ENCODE data around the gene PRELP. TPM values are rescaled to one million over a fixed set of nuclear protein-coding genes. Genes with fewer than 3 reads are reported as not detected.

Gene PRELP
- total and polyA plus RNA-seq, 2 of the 8 experiments (the other 6 are each of a cell fraction or from before 2014, with no cell fraction given), result 0.13 to 0.23 TPM

- 93% methylated on average over 11 of the region's 11 CpGs; no CpG with 5 or more reads in 1 of the 2 experiments for WGBS, 2 experiments (ENCODE audit: extremely low coverage in 1 of 2, insufficient coverage in 1 of 2, insufficient read length in 1 of 2, insufficient replicate concordance in 2 of 2, low coverage in 1 of 2, low lambda C conversion rate in 2 of 2, missing lambda C conversion rate in 1 of 2)
- Histone ChIP-seq H3K4me1 (replicated peaks in 1 of 4; ENCODE audit: control insufficient read depth in 3 of 4, insufficient read depth in 4 of 4, low read length in 3 of 4) (no peaks in the 10 kb centered on the region), H4K8ac (ENCODE audit: extremely low read depth, insufficient read depth, low read length) (no peak overlapping the region), H3K36me3 (ENCODE audit: control insufficient read depth in 2 of 4, insufficient read depth in 4 of 4, low read length in 3 of 4) (no peaks in the 10 kb centered on the region), H3K79me2 (ENCODE audit: control insufficient read depth in 1 of 2, insufficient read depth in 2 of 2, low read length in 2 of 2) (no peaks in the 10 kb centered on the region), H3K14ac (ENCODE audit: insufficient read length) (no peak overlapping the region), H2AK5ac (ENCODE audit: low read depth, low read length) (no peak overlapping the region), H2BK15ac (ENCODE audit: low read length) (no peak overlapping the region), H4K91ac (replicated peaks; ENCODE audit: insufficient read length, low read length) (no peak overlapping the region), H2BK20ac (ENCODE audit: low read length) (no peak overlapping the region), H2BK5ac (ENCODE audit: low read depth, low read length) (no peak overlapping the region), H3K79me1 (ENCODE audit: low read depth, low read length) (no peaks in the 10 kb centered on the region), H4K20me1 (replicated peaks in 1 of 2; ENCODE audit: control insufficient read depth in 1 of 2, insufficient read depth in 2 of 2, low read length in 2 of 2) (no peaks in the 10 kb centered on the region), H4K5ac (ENCODE audit: insufficient read length, low read depth, low read length) (no peak overlapping the region), H2BK120ac (replicated peaks; ENCODE audit: low read depth, low read length) (no peak overlapping the region), H3K4me2 (ENCODE audit: insufficient read depth in 1 of 2, low read depth in 2 of 2, low read length in 2 of 2) (no peak overlapping the region), H2BK12ac (ENCODE audit: low read depth, low read length) (no peak overlapping the region), H3K27me3 (replicated peaks in 1 of 4; ENCODE audit: control insufficient read depth in 3 of 4, extremely low read depth in 1 of 4, insufficient read depth in 3 of 4, low read length in 3 of 4) (no peaks in the 10 kb centered on the region), H3K27ac (ENCODE audit: low read depth, low read length) (no peak overlapping the region), H3K9ac (replicated peaks in 1 of 4; ENCODE audit: extremely low read depth in 1 of 4, low read depth in 3 of 4, low read length in 3 of 4) (no peak overlapping the region), H3K23me2 (ENCODE audit: low read depth, low read length) (no peaks in the 10 kb centered on the region), H3K4ac (replicated peaks; ENCODE audit: insufficient read length, low read depth, low read length) (no peak overlapping the region), H3K56ac (replicated peaks; ENCODE audit: insufficient read length, low read depth, low read length) (no peak overlapping the region), H2AFZ (ENCODE audit: low read length) (no peak overlapping the region), H3K23ac (ENCODE audit: insufficient read length) (no peak overlapping the region), H3K18ac (ENCODE audit: extremely low read depth, low read length) (no peak overlapping the region), H3K9me3 (ENCODE audit: insufficient read depth in 2 of 2, low read depth in 1 of 2, low read length in 1 of 2) (no peaks in the 10 kb centered on the region), H3K4me3 (ENCODE audit: extremely low read depth in 1 of 4, insufficient read depth in 2 of 4, low read depth in 3 of 4, low read length in 4 of 4) (no peak overlapping the region)
- no peak for DNase-seq (ENCODE audit: low read depth in 1 of 2, low spot score in 2 of 2)
- FAIRE-seq, result no peak
- ChIA-PET POLR2A (ENCODE audit: partially characterized antibody) (no interaction called here), CTCF (ENCODE audit: partially characterized antibody) (interaction anchor here (0.8 to 0.9 kb wide), 4 partner anchors 18 to 130 kb away, joined by 3 read pairs; no protein-coding TSS in a partner anchor)
- TF ChIP-seq POLR2AphosphoS5 (IDR thresholded peaks at IDR 0.05; ENCODE audit: low read depth, low read length) (no peak), NANOG (IDR thresholded peaks at IDR 0.05; ENCODE audit: insufficient read depth, low read depth, low read length, poor library complexity, severe bottlenecking) (no peak), POLR2A (IDR thresholded peaks at IDR 0.05; ENCODE audit: control extremely low read depth in 1 of 2, low read depth in 2 of 2, low read length in 2 of 2) (no peak), BACH1 (IDR thresholded peaks at IDR 0.05; ENCODE audit: low read length) (no peak), GABPA (IDR thresholded peaks at IDR 0.05; ENCODE audit: borderline replicate concordance, insufficient read depth, low read length) (no peak), CTBP2 (IDR thresholded peaks at IDR 0.05; ENCODE audit: borderline replicate concordance, insufficient read depth, insufficient read length, low read length) (no peak), ASH2L (IDR thresholded peaks at IDR 0.05; ENCODE audit: low read length) (no peak)
Observed at GRCh38 chr1:203428981-203429599, 46.5 kb upstream of the PRELP start.
